MM.1S (cell line): Measurements from ENCODE around the gene TMTC2.

ENCODE experiments used
- DNase-seq: peaks from one replicate; pipeline ENCODE4 v3.0.0-alpha.2; 2015
- H2AFZ ChIP-seq: fragments of 300-600 bp; sonication (generic); 2 replicates; pipeline ENCODE4 v1.6.0; 2016; ENCODE audit warnings: antibody characterized with exemption, low read length
- H3F3A ChIP-seq: fragments of 300-600 bp; sonication (generic); 2 replicates; pipeline ENCODE4 v1.6.1; 2016; ENCODE audit warnings: mild to moderate bottlenecking, antibody characterized with exemption, low read length, moderate library complexity, mixed read lengths; ENCODE audit not compliant: insufficient read depth
- H3K27ac ChIP-seq: fragments of 300-600 bp; sonication (generic); 2 replicates; pipeline ENCODE4 v1.5.1; 2016; ENCODE audit warnings: mild to moderate bottlenecking, low read length
- H3K27me3 ChIP-seq: fragments of 300-600 bp; sonication (generic); replicated peaks from 2 replicates; pipeline ENCODE4 v1.6.0; 2016; ENCODE audit warnings: low read length; ENCODE audit not compliant: insufficient read depth
- H3K36me3 ChIP-seq: fragments of 300-600 bp; sonication (generic); replicated peaks from 2 replicates; pipeline ENCODE4 v1.6.1; 2016; ENCODE audit warnings: mild to moderate bottlenecking, low read length, mixed read lengths; ENCODE audit not compliant: insufficient read depth
- H3K4me1 ChIP-seq: fragments of 300-600 bp; sonication (generic); 2 replicates; pipeline ENCODE4 v1.6.1; 2016; ENCODE audit warnings: low read length, mixed read lengths
- H3K4me2 ChIP-seq: fragments of 300-600 bp; sonication (generic); 2 replicates; pipeline ENCODE4 v1.6.0; 2016; ENCODE audit warnings: low read depth, low read length
- H3K4me3 ChIP-seq: fragments of 300-600 bp; sonication (generic); 2 replicates; pipeline ENCODE4 v1.5.1; 2016; ENCODE audit warnings: low read length, mixed read lengths
- H3K79me2 ChIP-seq: fragments of 300-600 bp; sonication (generic); 2 replicates; pipeline ENCODE4 v1.6.1; 2016; ENCODE audit warnings: mixed run types, low read length, mixed read lengths
- H3K9ac ChIP-seq: fragments of 300-600 bp; sonication (generic); 2 replicates; pipeline ENCODE4 v1.6.1; 2016; ENCODE audit warnings: low read length, mixed read lengths
- H3K9me2 ChIP-seq: fragments of 300-600 bp; sonication (generic); replicated peaks from 2 replicates; pipeline ENCODE4 v1.6.1; 2016; ENCODE audit warnings: mild to moderate bottlenecking, low read length, mixed read lengths; ENCODE audit not compliant: insufficient read depth
- H3K9me3 ChIP-seq: fragments of 300-600 bp; sonication (generic); replicated peaks from 2 replicates; pipeline ENCODE4 v1.6.1; 2016; ENCODE audit warnings: mild to moderate bottlenecking, low read length, mixed read lengths; ENCODE audit not compliant: insufficient read depth
- H4K20me1 ChIP-seq: fragments of 300-600 bp; sonication (generic); 2 replicates; pipeline ENCODE4 v1.6.1; 2016; ENCODE audit warnings: mild to moderate bottlenecking, low read length, moderate library complexity, mixed read lengths; ENCODE audit not compliant: insufficient read depth
- EZH2 ChIP-seq: fragments of 300-600 bp; sonication (generic); optimal IDR thresholded peaks from 2 replicates; pipeline ENCODE3; 2017; ENCODE audit warnings: low read depth, mild to moderate bottlenecking, antibody characterized with exemption, low read length, mixed read lengths
- EZH2phosphoT487 ChIP-seq: fragments of 300-600 bp; sonication (generic); IDR thresholded peaks from 2 replicates; pipeline ENCODE4 v1.6.1; 2018; ENCODE audit warnings: antibody characterized with exemption, low read length
- TF ChIP-seq, protein P1 (sequence below): fragments of 300-600 bp; sonication (generic); IDR thresholded peaks from 2 replicates; pipeline ENCODE4 v1.5.1; 2016; ENCODE audit warnings: antibody characterized with exemption, low read length, mixed read lengths

TMTC2 gene

DNA sequence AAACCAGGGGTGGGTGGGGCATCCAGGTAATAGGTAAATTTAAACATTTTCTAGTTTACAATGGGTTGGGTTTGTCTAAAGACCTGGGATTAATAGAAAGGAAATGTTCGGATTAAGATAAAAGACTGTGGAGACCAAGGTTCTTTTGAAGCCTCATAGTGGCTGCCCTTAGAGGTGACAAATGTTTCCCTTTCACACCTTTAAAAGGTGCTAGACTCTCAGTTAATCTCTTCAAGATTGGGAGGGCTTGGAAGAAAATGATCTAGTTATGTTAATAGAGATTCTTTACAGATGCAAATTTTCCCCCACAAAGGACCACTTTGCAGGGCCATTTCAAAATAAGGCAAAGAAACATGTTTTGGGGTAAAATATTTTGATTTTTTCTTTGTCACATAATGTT is 39.0 kb downstream of the TMTC2 start:
- H3F3A ChIP-seq = no peaks in the 10 kb centered on the region
- TF ChIP-seq EZH2 (no peak), EZH2phosphoT487 (no peak)
- TF ChIP-seq, protein P1, sequence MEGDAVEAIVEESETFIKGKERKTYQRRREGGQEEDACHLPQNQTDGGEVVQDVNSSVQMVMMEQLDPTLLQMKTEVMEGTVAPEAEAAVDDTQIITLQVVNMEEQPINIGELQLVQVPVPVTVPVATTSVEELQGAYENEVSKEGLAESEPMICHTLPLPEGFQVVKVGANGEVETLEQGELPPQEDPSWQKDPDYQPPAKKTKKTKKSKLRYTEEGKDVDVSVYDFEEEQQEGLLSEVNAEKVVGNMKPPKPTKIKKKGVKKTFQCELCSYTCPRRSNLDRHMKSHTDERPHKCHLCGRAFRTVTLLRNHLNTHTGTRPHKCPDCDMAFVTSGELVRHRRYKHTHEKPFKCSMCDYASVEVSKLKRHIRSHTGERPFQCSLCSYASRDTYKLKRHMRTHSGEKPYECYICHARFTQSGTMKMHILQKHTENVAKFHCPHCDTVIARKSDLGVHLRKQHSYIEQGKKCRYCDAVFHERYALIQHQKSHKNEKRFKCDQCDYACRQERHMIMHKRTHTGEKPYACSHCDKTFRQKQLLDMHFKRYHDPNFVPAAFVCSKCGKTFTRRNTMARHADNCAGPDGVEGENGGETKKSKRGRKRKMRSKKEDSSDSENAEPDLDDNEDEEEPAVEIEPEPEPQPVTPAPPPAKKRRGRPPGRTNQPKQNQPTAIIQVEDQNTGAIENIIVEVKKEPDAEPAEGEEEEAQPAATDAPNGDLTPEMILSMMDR = no peak
- no peaks in the 10 kb centered on the region for H4K20me1 ChIP-seq
- H3K9ac ChIP-seq = no peak overlapping the region
- H3K4me3 ChIP-seq = no peak overlapping the region
- H3K4me1 ChIP-seq = no peaks in the 10 kb centered on the region
- no peak overlapping the region for H3K4me2 ChIP-seq
- H3K27me3 ChIP-seq = no peaks in the 10 kb centered on the region
- no peaks in the 10 kb centered on the region for H3K9me2 ChIP-seq
- H3K36me3 ChIP-seq = no peaks in the 10 kb centered on the region
- no peaks in the 10 kb centered on the region for H3K9me3 ChIP-seq
- no peak overlapping the region for H2AFZ ChIP-seq
- H3K79me2 ChIP-seq = no peaks in the 10 kb centered on the region
- no peak overlapping the region for H3K27ac ChIP-seq
- no peak for DNase-seq

DNA sequence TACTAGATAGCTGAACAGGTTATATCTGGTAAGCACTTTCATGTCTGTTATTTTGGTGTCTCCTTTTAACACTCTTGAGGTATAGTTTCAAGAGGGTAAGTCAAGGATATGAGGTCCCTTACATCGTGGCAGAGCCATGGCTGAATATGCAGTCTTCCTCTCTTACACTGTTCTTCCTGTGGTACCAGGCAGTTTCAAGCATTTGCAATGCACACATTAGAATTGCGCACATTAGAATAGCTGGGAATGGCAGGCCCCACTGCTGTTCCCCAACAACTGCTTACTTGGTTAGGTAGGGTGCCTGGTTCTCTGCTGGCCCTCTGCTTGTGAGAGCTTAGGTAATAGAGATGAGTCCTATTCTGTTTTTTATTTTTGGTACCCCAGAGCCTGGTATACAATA is 41.2 kb downstream of the TMTC2 start:
- no peak overlapping the region for H3K4me3 ChIP-seq

DNA sequence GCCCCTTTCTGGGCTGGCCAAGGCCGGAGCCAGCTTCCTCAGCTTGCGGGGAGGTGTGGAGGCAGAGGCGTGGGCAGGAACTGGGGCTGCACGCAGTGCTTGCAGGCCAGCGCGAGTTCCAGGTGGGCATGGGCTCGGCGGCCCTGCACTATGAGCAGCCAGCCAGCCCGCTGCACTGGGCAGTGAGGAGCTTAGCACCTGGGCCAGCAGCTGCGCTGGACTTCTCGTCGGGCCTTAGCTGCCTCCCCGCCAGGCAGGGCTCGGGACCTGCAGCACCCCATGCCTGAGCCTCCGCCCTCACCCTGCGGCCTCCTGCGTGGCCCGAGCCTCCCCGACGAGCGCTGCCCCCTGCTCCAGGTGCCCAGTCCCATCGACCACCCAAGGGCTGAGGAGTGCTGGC is 42.0 kb downstream of the TMTC2 start:
- Histone ChIP-seq H3K79me2 (no peaks in the 10 kb centered on the region), H3K4me1 (no peaks in the 10 kb centered on the region), H2AFZ (no peak overlapping the region), H4K20me1 (no peaks in the 10 kb centered on the region), H3K27ac (no peak overlapping the region), H3K4me3 (no peak overlapping the region), H3K27me3 (no peaks in the 10 kb centered on the region), H3K9me2 (no peaks in the 10 kb centered on the region), H3K36me3 (no peaks in the 10 kb centered on the region), H3K4me2 (no peak overlapping the region), H3K9me3 (no peaks in the 10 kb centered on the region), H3F3A (no peaks in the 10 kb centered on the region), H3K9ac (no peak overlapping the region)
- DNase-seq = no peak
- TF ChIP-seq, protein P1 = no peak
- TF ChIP-seq EZH2 = no peak
- no peak for TF ChIP-seq EZH2phosphoT487

More for the DNA sequence above, 41.2 kb downstream of the TMTC2 start:
- Histone ChIP-seq H3K79me2 (no peaks in the 10 kb centered on the region), H3K4me1 (no peaks in the 10 kb centered on the region), H3K9me2 (no peaks in the 10 kb centered on the region), H3K4me2 (no peak overlapping the region), H4K20me1 (no peaks in the 10 kb centered on the region), H3K36me3 (no peaks in the 10 kb centered on the region), H3K27ac (no peak overlapping the region), H3K9ac (no peak overlapping the region), H2AFZ (no peak overlapping the region), H3K9me3 (no peaks in the 10 kb centered on the region), H3F3A (no peaks in the 10 kb centered on the region), H3K27me3 (no peaks in the 10 kb centered on the region)
- no peak for DNase-seq
- TF ChIP-seq EZH2 (no peak), EZH2phosphoT487 (no peak)
- TF ChIP-seq, protein P1 = no peak
